Keratinocyte (primary cell): ENCODE data around the gene TP53I13. TPM values are rescaled to one million over a fixed set of nuclear protein-coding genes. Genes with fewer than 3 reads are reported as not detected.

Source experiments
- DNase-seq: peaks from one replicate; pipeline ENCODE4 v3.0.0-alpha.2; 2011; ENCODE audit warnings: low read depth, missing footprints, low spot score
- FAIRE-seq: peaks from 2 replicates; lab custom pipeline; 2011; peaks lifted over from hg19 to GRCh38; lab: Jason Lieb, UNC
- H2AFZ ChIP-seq: 2 replicates; pipeline ENCODE4 v1.6.0; 2012; ENCODE audit warnings: low read length, control low read depth, inconsistent platforms; ENCODE audit not compliant: control insufficient read depth
- H3K27ac ChIP-seq: 2 replicates; pipeline ENCODE4 v1.5.1; 2011; ENCODE audit warnings: low read length; ENCODE audit not compliant: control insufficient read depth, insufficient read depth
- H3K27me3 ChIP-seq: 3 replicates; pipeline ENCODE4 v1.6.0; 2011; ENCODE audit warnings: low read length; ENCODE audit not compliant: control insufficient read depth, insufficient read depth; ENCODE audit errors: extremely low read depth
- H3K36me3 ChIP-seq, 2 experiments: 2 replicates in 1 of 2; 3 replicates in 1 of 2; pipeline ENCODE4 v1.5.1; 2011; ENCODE audit warnings: low read length in 2 of 2, mild to moderate bottlenecking in 1 of 2; ENCODE audit not compliant: control insufficient read depth in 2 of 2, insufficient read depth in 2 of 2; ENCODE audit errors: extremely low read depth in 1 of 2
- H3K4me1 ChIP-seq: 3 replicates; pipeline ENCODE4 v1.5.1; 2011; ENCODE audit warnings: low read length; ENCODE audit not compliant: control insufficient read depth, insufficient read depth; ENCODE audit errors: extremely low read depth
- H3K4me2 ChIP-seq: 3 replicates; pipeline ENCODE4 v1.6.0; 2011; ENCODE audit warnings: low read depth, low read length; ENCODE audit not compliant: control insufficient read depth, insufficient read depth; ENCODE audit errors: extremely low read depth
- H3K4me3 ChIP-seq, 3 experiments: fragments of 200-600 bp in 1 of 3; sonication (generic) in 1 of 3; 2 replicates in 2 of 3; 3 replicates in 1 of 3; pipeline ENCODE4 v1.5.1; 2011 to 2016; ENCODE audit warnings: low read length in 3 of 3, mild to moderate bottlenecking in 3 of 3, control low read depth in 2 of 3, inconsistent platforms in 1 of 3, low read depth in 1 of 3, mixed read lengths in 1 of 3, mixed run types in 1 of 3, moderate library complexity in 1 of 3; ENCODE audit not compliant: control insufficient read depth in 2 of 3, insufficient read depth in 2 of 3; ENCODE audit errors: extremely low read depth in 1 of 3
- H3K79me2 ChIP-seq: 2 replicates; pipeline ENCODE4 v1.6.0; 2012; ENCODE audit warnings: low read length; ENCODE audit not compliant: control insufficient read depth, insufficient read depth
- H3K9ac ChIP-seq: 3 replicates; pipeline ENCODE4 v1.6.0; 2011; ENCODE audit warnings: low read length; ENCODE audit not compliant: control insufficient read depth, insufficient read depth; ENCODE audit errors: extremely low read depth
- H3K9me1 ChIP-seq: 3 replicates; pipeline ENCODE4 v1.6.0; 2011; ENCODE audit warnings: low read length; ENCODE audit not compliant: control insufficient read depth, insufficient read depth; ENCODE audit errors: extremely low read depth
- H3K9me3 ChIP-seq: 2 replicates; pipeline ENCODE4 v1.5.1; 2012; ENCODE audit warnings: low read depth, low read length; ENCODE audit not compliant: control insufficient read depth
- H4K20me1 ChIP-seq: 3 replicates; pipeline ENCODE4 v1.6.0; 2011; ENCODE audit warnings: low read length; ENCODE audit not compliant: control insufficient read depth, insufficient read depth; ENCODE audit errors: extremely low read depth
- CTCF ChIP-seq, 3 experiments: IDR thresholded peaks in 1 of 3; conservative IDR thresholded peaks in 1 of 3; optimal IDR thresholded peaks in 1 of 3; 2 replicates in 2 of 3; 3 replicates in 1 of 3; pipeline versions ENCODE3 to v1.5.1; 2011; ENCODE audit warnings: low read length in 3 of 3, mild to moderate bottlenecking in 3 of 3, moderate library complexity in 2 of 3, control low read depth in 1 of 3, inconsistent platforms in 1 of 3; ENCODE audit not compliant: insufficient read depth in 2 of 3; ENCODE audit errors: extremely low read depth in 1 of 3
- EZH2 ChIP-seq: IDR thresholded peaks from one replicate; pipeline ENCODE4 v1.6.1; 2012; ENCODE audit warnings: inconsistent platforms, mild to moderate bottlenecking, low read length, moderate library complexity
- dilution Hi-C: fragments of 300-500 bp; cut with MboI; formaldehyde crosslinking; loops from one replicate; pipeline ENCODE4 v1.7.0; 2020; ENCODE audit warnings: low sequenced_read_pairs; ENCODE audit not compliant: extremely low pct_ligation_motif_present
- polyA plus RNA-seq, 5 experiments: library from polyadenylated mRNA; depleted of rRNA in 3 of 5; stranded (reverse) in 3 of 5; stranded (forward) in 1 of 5; unstranded in 1 of 5; fragments of >200 nt; gene quantifications; 1 replicate in 1 of 5; 2 replicates in 3 of 5; 3 replicates in 1 of 5; pipeline versions ENCODE4 v1.2.1 to v1.2.3, GENCODE V29; 2011 to 2012; ENCODE audit warnings: missing spikeins in 2 of 5, low read depth in 1 of 5, low replicate concordance in 1 of 5

Gene TP53I13
- polyA plus RNA-seq, 1 donor (not counting 4 experiments of a cell fraction or from before 2014, with no cell fraction given) = 11.9 TPM

- no peaks in the 10 kb centered on the region for H4K20me1 ChIP-seq
- FAIRE-seq (no peak), DNase-seq (no peak)
- H3K9ac ChIP-seq = no peak overlapping the region
- H3K4me2 ChIP-seq = no peak overlapping the region
- peaks cover 21% of the 10 kb centered on the region for H3K79me2 ChIP-seq
- H3K9me3 ChIP-seq = no peaks in the 10 kb centered on the region
- H3K4me3 ChIP-seq = no peak overlapping the region
- dilution Hi-C loops = no loop called here
- no peak overlapping the region for H3K27ac ChIP-seq
- no peak overlapping the region for H2AFZ ChIP-seq
- peaks cover 16% of the 10 kb centered on the region for H3K4me1 ChIP-seq
- H3K27me3 ChIP-seq = no peaks in the 10 kb centered on the region
- H3K9me1 ChIP-seq = peaks cover 2% of the 10 kb centered on the region
- no peaks in the 10 kb centered on the region for H3K36me3 ChIP-seq
- TF ChIP-seq EZH2 = no peak
- no peak for TF ChIP-seq CTCF (optimal IDR thresholded peaks at IDR 0.05 in 1 of 3, IDR thresholded peaks at IDR 0.05 in 1 of 3, conservative IDR thresholded peaks at IDR 0.05 in 1 of 3; ENCODE audit: extremely low read depth in 1 of 3, insufficient read depth in 2 of 3, low read length in 3 of 3)
These were observed 29.1 kb downstream of the TP53I13 start for GRCh38 chr17:29597361-29598172.

DNA sequence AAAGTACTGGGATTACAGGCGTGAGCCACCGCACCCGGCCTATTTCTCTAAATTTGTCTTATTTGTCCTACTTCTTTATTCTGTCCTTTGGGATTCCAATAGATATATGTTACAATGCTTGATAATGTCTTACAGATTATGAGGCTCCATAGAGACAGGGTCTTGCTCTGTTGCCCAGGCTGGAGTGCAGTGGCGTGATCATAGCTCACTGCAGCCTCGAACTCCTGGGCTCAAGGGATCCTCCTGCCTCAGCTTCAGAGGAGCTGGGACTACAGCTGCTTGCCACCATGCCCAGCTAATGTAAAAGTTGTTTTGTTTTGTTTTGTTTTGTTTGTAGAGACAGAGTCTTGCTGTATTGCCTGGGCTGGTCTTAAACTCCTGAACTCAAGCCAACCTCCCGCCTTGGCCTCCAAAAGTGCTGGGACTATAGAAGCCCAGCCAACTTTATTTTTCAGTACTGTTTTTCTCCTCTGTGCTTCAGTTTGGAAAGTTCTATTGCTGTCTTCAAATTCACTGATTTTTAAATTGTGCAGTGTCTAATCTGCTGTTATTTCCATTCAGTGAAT lies 34.7 kb downstream of the TP53I13 start:
- Histone ChIP-seq H3K4me2 (no peak overlapping the region), H3K36me3 (no peaks in the 10 kb centered on the region), H3K4me3 (no peak overlapping the region), H3K4me1 (no peaks in the 10 kb centered on the region), H3K79me2 (peaks cover 3% of the 10 kb centered on the region), H3K27ac (no peak overlapping the region), H4K20me1 (no peaks in the 10 kb centered on the region), H3K9me1 (peaks cover 2% of the 10 kb centered on the region), H3K9ac (no peak overlapping the region), H3K9me3 (no peaks in the 10 kb centered on the region), H2AFZ (no peak overlapping the region), H3K27me3 (no peaks in the 10 kb centered on the region)
- DNase-seq = no peak
- dilution Hi-C loops = no loop called here
- TF ChIP-seq EZH2 (no peak), CTCF (optimal IDR thresholded peaks at IDR 0.05 in 1 of 3, IDR thresholded peaks at IDR 0.05 in 1 of 3, conservative IDR thresholded peaks at IDR 0.05 in 1 of 3; ENCODE audit: extremely low read depth in 1 of 3, insufficient read depth in 2 of 3, low read length in 3 of 3) (no peak)
- FAIRE-seq = no peak
